ENCODE measurements around the gene LDLR.
"Not testable (repeated sequence)": the region's sequence is repeated elsewhere in the genome, so short reads cannot be mapped to it uniquely, and the experiment has no call there.

LDLR gene

DNA sequence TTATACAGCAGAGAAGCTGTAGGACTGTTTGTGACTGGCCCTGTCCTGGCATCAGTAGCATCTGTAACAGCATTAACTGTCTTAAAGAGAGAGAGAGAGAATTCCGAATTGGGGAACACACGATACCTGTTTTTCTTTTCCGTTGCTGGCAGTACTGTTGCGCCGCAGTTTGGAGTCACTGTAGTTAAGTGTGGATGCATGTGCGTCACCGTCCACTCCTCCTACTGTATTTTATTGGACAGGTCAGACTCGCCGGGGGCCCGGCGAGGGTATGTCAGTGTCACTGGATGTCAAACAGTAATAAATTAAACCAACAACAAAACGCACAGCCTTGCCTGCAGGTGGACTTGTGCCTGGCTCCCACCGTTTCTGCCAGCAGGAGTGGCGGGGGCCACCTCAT is 27.3 kb upstream of the LDLR start:
- Mint-ChIP-seq H3K36me3 (ENCODE audit: low read depth) (peaks cover 79% of the 10 kb centered on the region), H3K4me3 (no peak overlapping the region), H3K9me3 (no peaks in the 10 kb centered on the region), H3K4me1 (ENCODE audit: low read depth) (no peaks in the 10 kb centered on the region), H3K27ac (no peak overlapping the region), H3K27me3 (no peaks in the 10 kb centered on the region)
- no peak for DNase-seq

DNA sequence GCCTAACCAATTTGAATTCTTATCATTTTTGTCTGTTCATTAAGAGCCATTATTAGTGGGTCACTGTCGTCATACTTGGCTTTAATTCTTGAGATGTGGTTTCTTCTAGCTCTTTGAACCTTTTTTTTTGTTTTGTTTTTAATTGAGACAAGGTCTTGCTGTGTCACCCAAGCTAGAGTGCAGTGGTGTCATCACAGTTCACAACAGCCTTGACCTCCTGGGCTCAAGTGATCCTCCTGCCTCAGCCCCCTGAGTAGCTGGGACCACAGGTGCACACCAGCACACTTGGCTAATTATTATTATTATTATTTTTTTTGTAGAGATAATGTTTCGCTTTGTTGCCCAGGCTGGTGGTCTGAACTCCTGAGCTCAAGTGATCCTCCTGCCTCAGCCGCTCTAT is 25.8 kb upstream of the LDLR start:
- peaks cover 77% of the 10 kb centered on the region for H3K36me3 Mint-ChIP-seq (ENCODE audit: low read depth)
- no peak overlapping the region for H3K4me3 Mint-ChIP-seq
- peak overlapping the region; percentile 33 for H3K27ac Mint-ChIP-seq
- H3K4me1 Mint-ChIP-seq (ENCODE audit: low read depth) = no peaks in the 10 kb centered on the region
- no peak for DNase-seq
- H3K27me3 Mint-ChIP-seq = no peaks in the 10 kb centered on the region
- H3K9me3 Mint-ChIP-seq = no peaks in the 10 kb centered on the region

DNA sequence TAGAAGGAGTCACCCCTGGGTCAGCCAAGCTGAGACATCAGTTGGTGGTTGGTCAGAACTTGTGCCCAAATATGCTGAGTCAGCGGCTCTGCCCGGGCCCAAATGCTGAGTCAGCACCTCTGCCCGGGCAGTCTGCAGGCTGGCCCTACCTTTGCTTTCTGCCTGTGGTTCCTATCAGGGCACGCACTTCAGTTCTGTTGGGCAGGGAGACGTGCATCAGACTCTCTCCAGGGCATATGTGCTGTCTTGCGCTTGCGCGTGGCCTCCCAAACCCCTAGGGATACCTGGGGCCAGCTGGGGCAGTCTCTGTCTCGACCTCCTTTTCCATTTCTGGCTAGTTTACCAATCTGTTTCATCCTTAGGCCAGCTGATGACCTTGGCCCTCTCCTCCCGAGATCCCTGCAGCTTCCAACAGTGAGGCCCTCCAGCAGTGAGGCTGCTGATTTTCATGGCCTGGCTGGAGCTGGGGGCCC is 24.4 kb upstream of the LDLR start:
- no peaks in the 10 kb centered on the region for H3K27me3 Mint-ChIP-seq
- peak overlapping the region; percentile 41 for H3K27ac Mint-ChIP-seq
- no peaks in the 10 kb centered on the region for H3K9me3 Mint-ChIP-seq
- no peak for DNase-seq
- peaks cover 3% of the 10 kb centered on the region for H3K4me1 Mint-ChIP-seq (ENCODE audit: low read depth)
- H3K36me3 Mint-ChIP-seq (ENCODE audit: low read depth) = peaks cover 65% of the 10 kb centered on the region
- no peak overlapping the region for H3K4me3 Mint-ChIP-seq

DNA sequence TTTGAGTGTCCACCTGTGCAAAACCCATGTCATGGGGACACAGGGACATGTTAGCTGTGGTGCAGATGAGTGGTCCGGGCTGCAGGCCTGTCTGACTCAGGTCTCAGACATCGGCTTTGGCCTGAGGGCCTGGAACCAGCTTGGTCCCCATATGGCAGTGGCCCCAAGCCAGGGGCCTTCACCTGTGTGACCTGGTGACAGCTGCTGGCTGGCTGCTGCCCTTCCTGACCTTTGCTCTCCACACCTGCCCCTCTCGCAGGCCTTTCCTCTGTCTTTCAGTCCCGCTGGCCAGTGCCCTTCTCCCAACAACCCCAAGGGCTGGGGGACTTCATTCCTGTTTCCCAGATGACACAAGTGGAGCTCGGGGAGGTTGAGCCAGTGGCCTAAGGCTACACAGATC is 22.9 kb upstream of the LDLR start:
- H3K27ac Mint-ChIP-seq = no peak overlapping the region
- H3K36me3 Mint-ChIP-seq (ENCODE audit: low read depth) = peaks cover 51% of the 10 kb centered on the region
- H3K4me3 Mint-ChIP-seq = no peak overlapping the region
- H3K9me3 Mint-ChIP-seq = no peaks in the 10 kb centered on the region
- peaks cover 3% of the 10 kb centered on the region for H3K4me1 Mint-ChIP-seq (ENCODE audit: low read depth)
- no peak for DNase-seq
- H3K27me3 Mint-ChIP-seq = no peaks in the 10 kb centered on the region

DNA sequence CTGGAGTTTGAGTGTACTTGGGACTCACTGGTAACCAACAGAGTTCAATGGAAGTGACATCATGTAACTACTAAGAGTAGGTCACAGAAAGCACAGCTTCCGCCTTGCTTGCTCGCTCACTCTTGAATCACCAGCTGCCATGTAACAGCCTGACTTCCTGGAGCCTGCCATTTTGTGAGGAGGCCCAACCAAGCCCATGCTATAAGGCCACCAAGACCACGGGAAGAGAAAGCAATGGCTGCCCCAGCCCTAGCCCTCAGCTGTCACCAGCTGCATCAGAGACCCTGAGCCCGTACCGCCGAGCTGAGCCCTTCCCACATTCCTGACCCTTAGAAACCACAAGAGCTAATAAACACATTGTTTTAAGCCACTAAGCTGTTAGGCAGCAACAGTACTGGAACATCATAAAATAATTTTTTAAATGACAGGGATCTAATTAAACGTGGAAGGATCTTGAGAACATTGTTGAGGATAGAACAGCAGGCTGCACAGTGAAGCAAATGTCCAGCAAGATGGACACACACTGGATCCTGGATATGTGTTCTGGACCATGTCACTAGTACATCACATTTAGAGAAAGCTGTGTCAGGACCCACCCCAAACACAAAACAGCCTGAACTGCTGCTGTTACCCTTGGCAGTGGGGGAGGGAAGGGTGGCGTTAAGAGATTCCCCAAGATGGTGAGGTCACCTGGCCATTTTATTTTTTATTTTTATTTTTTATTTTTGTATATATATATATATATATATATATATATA is 21.7 kb upstream of the LDLR start:
- H3K27me3 Mint-ChIP-seq = no peaks in the 10 kb centered on the region
- H3K9me3 Mint-ChIP-seq = no peaks in the 10 kb centered on the region
- DNase-seq = no peak
- peaks cover 40% of the 10 kb centered on the region for H3K36me3 Mint-ChIP-seq (ENCODE audit: low read depth)
- H3K27ac Mint-ChIP-seq = peak overlapping the region; percentile 64
- H3K4me3 Mint-ChIP-seq = no peak overlapping the region
- H3K4me1 Mint-ChIP-seq (ENCODE audit: low read depth) = peaks cover 3% of the 10 kb centered on the region

DNA sequence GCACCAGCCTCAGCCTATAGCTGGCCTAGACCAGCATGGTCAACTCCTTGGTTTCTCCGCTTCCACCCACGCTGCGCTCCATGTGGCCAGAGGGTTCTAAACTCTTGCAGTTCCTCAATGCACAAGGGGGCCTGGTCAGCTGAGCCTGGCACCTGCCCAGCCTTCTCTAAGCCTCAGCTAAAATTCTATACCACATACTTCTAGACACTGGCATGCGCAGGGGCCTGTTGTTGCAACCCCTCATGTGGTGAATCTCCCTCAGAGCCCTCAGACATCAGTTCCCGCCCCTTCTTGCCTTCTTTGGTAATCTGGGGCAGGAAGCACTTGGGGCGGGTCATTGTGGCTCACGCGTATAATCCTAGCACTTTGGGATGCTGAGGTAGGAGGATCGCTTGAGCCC is 19.7 kb upstream of the LDLR start:
- Mint-ChIP-seq H3K36me3 (ENCODE audit: low read depth) (peaks cover 28% of the 10 kb centered on the region), H3K9me3 (no peaks in the 10 kb centered on the region), H3K4me3 (no peak overlapping the region), H3K4me1 (ENCODE audit: low read depth) (peaks cover 9% of the 10 kb centered on the region), H3K27ac (peak overlapping the region; percentile 29), H3K27me3 (no peaks in the 10 kb centered on the region)
- DNase-seq = no peak

DNA sequence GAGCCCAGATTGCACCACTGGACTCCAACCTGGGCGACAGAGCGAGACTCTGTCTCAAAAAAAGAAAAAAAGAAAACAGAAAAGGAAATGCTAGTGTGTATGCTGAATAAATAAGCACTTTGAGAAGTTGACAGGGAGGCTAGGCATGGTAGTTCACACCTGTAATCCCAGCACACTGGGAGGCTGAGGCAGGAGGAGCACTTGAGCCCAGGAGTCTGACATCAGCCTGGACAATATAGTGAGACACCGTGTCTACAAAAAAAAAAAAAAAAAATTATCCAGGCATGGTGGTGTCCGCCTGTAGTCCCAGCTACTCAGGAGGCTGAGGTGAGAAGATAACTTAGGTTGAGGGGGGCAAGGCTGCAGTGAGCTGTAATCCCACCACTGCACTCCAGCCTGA is 19.1 kb upstream of the LDLR start:
- no peak overlapping the region for H3K27ac Mint-ChIP-seq
- no peak for DNase-seq
- H3K36me3 Mint-ChIP-seq (ENCODE audit: low read depth) = peaks cover 23% of the 10 kb centered on the region
- H3K4me1 Mint-ChIP-seq (ENCODE audit: low read depth) = peaks cover 11% of the 10 kb centered on the region
- H3K9me3 Mint-ChIP-seq = no peaks in the 10 kb centered on the region
- no peaks in the 10 kb centered on the region for H3K27me3 Mint-ChIP-seq
- no peak overlapping the region for H3K4me3 Mint-ChIP-seq

DNA sequence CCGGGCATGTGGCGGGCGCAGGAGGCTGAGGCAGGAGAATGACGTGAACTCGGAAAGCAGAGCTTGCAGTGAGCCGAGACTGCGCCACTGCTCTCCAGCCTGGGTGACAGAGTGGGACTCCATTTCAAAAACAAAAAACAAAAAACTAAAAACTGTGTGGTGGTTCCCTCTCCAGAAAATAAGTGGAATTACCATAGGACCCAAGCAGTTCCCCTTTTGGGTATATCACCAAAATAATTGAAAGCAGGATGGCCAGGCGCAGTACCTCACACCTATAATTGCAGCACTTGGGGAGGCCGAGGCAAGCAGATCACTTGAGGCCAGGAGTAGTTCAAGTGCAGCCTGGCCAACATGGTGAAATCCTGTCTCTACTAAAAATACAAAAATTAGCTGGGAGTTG is 15.7 kb upstream of the LDLR start:
- Mint-ChIP-seq H3K27me3 (no peaks in the 10 kb centered on the region), H3K4me1 (ENCODE audit: low read depth) (peaks cover 11% of the 10 kb centered on the region), H3K4me3 (no peak overlapping the region), H3K27ac (no peak overlapping the region), H3K9me3 (no peaks in the 10 kb centered on the region), H3K36me3 (ENCODE audit: low read depth) (peaks cover 2% of the 10 kb centered on the region)
- DNase-seq = no peak

DNA sequence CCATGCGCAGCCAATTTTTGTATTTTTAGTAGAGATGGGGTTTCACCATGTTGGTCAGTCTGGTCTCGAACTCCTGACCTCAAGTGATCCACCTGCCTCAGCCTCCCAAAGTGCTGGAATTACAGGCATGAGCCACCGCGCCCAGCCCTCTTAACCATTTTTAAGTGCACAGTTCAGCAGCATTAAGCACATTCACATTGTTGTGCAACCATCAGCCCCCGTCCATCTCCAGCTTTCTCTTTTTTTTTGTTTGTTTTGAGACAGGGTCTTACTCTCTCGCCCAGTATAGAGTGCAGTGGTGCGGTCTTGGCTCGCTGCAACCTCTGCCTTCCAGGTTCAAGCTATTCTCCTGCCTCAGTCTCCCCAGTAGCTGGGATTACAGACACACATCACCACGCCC is 12.5 kb upstream of the LDLR start:
- H3K27ac Mint-ChIP-seq; H3K27me3 Mint-ChIP-seq; H3K4me3 Mint-ChIP-seq; DNase-seq; H3K4me1 Mint-ChIP-seq (ENCODE audit: low read depth); H3K36me3 Mint-ChIP-seq (ENCODE audit: low read depth); H3K9me3 Mint-ChIP-seq: not testable (repeated sequence)

DNA sequence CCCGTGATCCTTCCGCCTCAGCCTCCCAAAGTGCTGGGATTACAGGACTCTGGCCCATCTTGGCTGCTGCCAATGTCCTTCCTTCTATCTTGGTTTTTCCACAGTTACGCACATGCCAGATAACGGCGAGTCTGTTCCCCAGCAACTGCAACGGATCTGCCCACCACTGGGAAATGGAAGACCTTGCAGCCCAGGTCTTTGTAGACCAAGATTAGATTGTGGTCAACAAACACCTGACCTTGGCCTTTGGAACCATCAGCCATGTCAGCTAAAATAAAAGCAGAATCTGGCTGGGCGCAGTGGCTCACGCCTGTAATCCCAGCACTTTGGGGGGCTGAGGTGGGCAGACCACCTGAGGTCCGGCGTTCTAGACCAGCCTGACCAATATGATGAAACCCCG is 10.4 kb upstream of the LDLR start:
- Mint-ChIP-seq H3K36me3 (ENCODE audit: low read depth) (no peaks in the 10 kb centered on the region), H3K4me1 (ENCODE audit: low read depth) (peaks cover 9% of the 10 kb centered on the region), H3K9me3 (no peaks in the 10 kb centered on the region), H3K27me3 (no peaks in the 10 kb centered on the region), H3K4me3 (no peak overlapping the region), H3K27ac (no peak overlapping the region)
- no peak for DNase-seq

DNA sequence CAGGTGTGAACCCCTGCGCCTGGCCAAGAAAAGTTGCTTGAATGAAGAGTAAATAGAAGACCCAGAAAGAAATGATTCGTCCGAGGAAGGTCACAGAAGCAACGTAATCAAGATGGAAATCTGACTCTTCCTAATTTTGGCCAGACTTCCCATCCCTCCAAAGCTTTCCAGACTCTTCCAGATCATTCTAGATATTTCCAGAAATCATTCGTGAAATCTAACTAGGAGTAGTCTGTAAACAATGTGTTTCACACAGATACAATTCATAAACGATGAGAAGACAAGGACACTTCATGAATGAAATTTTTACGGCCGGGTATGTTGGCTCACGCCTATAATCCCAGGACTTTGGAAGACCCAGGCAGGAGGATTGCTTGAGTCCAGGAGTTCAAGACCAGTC is 9.3 kb upstream of the LDLR start:
- Mint-ChIP-seq H3K4me1 (ENCODE audit: low read depth) (peaks cover 5% of the 10 kb centered on the region), H3K36me3 (ENCODE audit: low read depth) (no peaks in the 10 kb centered on the region), H3K27ac (no peak overlapping the region), H3K27me3 (no peaks in the 10 kb centered on the region), H3K4me3 (no peak overlapping the region), H3K9me3 (no peaks in the 10 kb centered on the region)
- DNase-seq = no peak

DNA sequence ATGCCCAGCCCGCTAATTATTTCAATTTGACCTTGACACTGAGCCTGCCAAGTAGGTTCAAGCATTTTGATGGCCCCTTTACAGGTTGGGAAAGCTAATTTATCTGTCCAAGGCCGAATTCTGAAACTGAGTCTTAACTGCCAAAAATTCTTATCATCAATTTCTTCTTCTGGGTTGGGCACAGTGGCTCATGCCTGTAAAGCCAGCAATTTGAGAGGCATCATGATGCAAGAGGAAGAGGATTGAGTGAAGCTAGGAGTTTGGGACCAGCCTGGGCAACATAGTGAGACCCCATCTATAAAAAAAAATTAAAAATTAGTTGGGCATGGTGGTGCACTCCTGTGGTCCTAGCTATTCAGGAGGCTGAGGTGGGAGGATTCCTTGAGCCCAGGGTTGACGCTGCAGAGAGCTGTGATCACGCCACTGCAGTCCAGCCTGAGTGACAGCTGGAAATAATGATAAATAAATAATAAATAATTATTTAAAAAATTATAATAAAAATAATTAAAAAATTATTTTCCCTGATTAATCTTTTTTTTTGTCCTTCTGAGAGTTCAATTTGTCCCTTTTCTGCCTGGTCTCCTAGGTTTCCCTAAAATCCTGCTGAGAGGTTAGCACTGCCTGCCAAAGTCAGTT is 1.3 kb upstream of the LDLR start:
- Mint-ChIP-seq H3K4me3 (no peak overlapping the region), H3K27ac (peak overlapping the region; percentile 100)
- DNase-seq = no peak

DNA sequence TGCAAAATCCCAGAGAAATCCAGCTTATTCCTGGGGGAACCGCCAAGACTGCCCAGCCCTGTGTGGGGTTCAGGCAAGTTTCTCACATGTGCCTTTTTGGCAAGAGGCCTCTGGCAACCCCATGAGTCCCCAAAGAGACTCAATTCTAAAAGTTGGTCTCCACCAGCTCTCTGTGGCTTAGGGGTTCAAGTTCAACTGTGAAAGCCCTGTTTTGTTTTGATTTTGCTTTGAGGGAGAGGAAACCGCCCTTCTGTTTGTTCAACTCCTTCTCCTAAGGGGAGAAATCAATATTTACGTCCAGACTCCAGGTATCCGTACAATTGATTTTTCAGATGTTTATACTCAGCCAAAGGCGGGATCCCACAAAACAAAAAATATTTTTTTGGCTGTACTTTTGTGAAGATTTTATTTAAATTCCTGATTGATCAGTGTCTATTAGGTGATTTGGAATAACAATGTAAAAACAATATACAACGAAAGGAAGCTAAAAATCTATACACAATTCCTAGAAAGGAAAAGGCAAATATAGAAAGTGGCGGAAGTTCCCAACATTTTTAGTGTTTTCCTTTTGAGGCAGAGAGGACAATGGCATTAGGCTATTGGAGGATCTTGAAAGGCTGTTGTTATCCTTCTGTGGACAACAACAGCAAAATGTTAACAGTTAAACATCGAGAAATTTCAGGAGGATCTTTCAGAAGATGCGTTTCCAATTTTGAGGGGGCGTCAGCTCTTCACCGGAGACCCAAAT is 583 bp upstream of the LDLR start:
- DNase-seq = no peak
- peak overlapping the region; percentile 98 for H3K4me3 Mint-ChIP-seq
- H3K27ac Mint-ChIP-seq = peak overlapping the region; percentile 100
- peaks cover 45% of the 10 kb centered on the region for H3K4me1 Mint-ChIP-seq (ENCODE audit: low read depth)
- no peaks in the 10 kb centered on the region for H3K9me3 Mint-ChIP-seq
- no peaks in the 10 kb centered on the region for H3K27me3 Mint-ChIP-seq
- H3K36me3 Mint-ChIP-seq (ENCODE audit: low read depth) = peaks cover 39% of the 10 kb centered on the region

More for the DNA sequence above, 1.3 kb upstream of the LDLR start:
- Mint-ChIP-seq H3K36me3 (ENCODE audit: low read depth) (peaks cover 32% of the 10 kb centered on the region), H3K27me3 (no peaks in the 10 kb centered on the region), H3K4me1 (ENCODE audit: low read depth) (peaks cover 38% of the 10 kb centered on the region), H3K9me3 (no peaks in the 10 kb centered on the region)

DNA sequence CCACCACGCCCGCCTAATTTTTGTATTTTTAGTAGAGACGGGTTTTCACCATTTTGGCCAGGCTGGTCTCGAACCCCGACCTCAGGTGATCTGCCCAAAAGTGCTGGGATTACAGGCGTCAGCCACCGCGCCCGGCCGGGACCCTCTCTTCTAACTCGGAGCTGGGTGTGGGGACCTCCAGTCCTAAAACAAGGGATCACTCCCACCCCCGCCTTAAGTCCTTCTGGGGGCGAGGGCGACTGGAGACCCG is 676 bp downstream of the LDLR start:
- H3K27ac Mint-ChIP-seq = peak overlapping the region; percentile 100
- DNase-seq, H3K9me3 Mint-ChIP-seq, H3K27me3 Mint-ChIP-seq: not testable (repeated sequence)
- H3K36me3 Mint-ChIP-seq (ENCODE audit: low read depth) = peaks cover 50% of the 10 kb centered on the region
- H3K4me3 Mint-ChIP-seq = peak overlapping the region; percentile 98
- peaks cover 51% of the 10 kb centered on the region for H3K4me1 Mint-ChIP-seq (ENCODE audit: low read depth)
